IPS-15b (cell line): ENCODE results near the gene NLRX1.
"Not testable (repeated sequence)": the region's sequence is repeated elsewhere in the genome, so short reads cannot be mapped to it uniquely, and the experiment has no call there.

ENCODE experiments used
- H3K27me3 ChIP-seq: one replicate; pipeline ENCODE4 v1.6.1; 2013; ENCODE audit warnings: low read length; ENCODE audit not compliant: control insufficient read depth, insufficient read depth
- H3K36me3 ChIP-seq: one replicate; pipeline ENCODE4 v1.6.1; 2013; ENCODE audit warnings: low read length; ENCODE audit not compliant: control insufficient read depth, insufficient read depth
- H3K4me1 ChIP-seq: one replicate; pipeline ENCODE4 v1.6.1; 2013; ENCODE audit warnings: mild to moderate bottlenecking, low read length; ENCODE audit not compliant: control insufficient read depth, insufficient read depth
- H3K4me3 ChIP-seq: one replicate; pipeline ENCODE4 v1.5.1; 2013; ENCODE audit warnings: low read depth, low read length
- H3K9ac ChIP-seq: one replicate; pipeline ENCODE4 v1.6.1; 2013; ENCODE audit warnings: low read depth, mild to moderate bottlenecking, low read length
- H3K9me3 ChIP-seq: one replicate; pipeline ENCODE4 v1.6.1; 2013; ENCODE audit warnings: mild to moderate bottlenecking, low read length; ENCODE audit not compliant: control insufficient read depth, insufficient read depth

NLRX1 gene

GRCh38 chr11:119175493-119176077 is 7.1 kb downstream of the NLRX1 start:
- H3K4me3 ChIP-seq: no peak overlapping the region
- no peaks in the 10 kb centered on the region for H3K9me3 ChIP-seq
- H3K27me3 ChIP-seq: no peaks in the 10 kb centered on the region
- H3K4me1 ChIP-seq: no peaks in the 10 kb centered on the region
- H3K9ac ChIP-seq: no peak overlapping the region
- peaks cover 13% of the 10 kb centered on the region for H3K36me3 ChIP-seq

- Histone ChIP-seq H3K9ac (no peak overlapping the region), H3K4me1 (no peaks in the 10 kb centered on the region), H3K27me3 (no peaks in the 10 kb centered on the region), H3K9me3 (no peaks in the 10 kb centered on the region), H3K4me3 (no peak overlapping the region), H3K36me3 (peaks cover 13% of the 10 kb centered on the region)
Observed at GRCh38 chr11:119178166-119178680, 9.7 kb downstream of the NLRX1 start.

GRCh38 chr11:119179342-119179741 is 10.8 kb downstream of the NLRX1 start:
- H3K9me3 ChIP-seq: no peaks in the 10 kb centered on the region
- H3K4me3 ChIP-seq: no peak overlapping the region
- H3K9ac ChIP-seq: no peak overlapping the region
- no peaks in the 10 kb centered on the region for H3K27me3 ChIP-seq
- H3K36me3 ChIP-seq: peaks cover 6% of the 10 kb centered on the region
- no peaks in the 10 kb centered on the region for H3K4me1 ChIP-seq

GRCh38 chr11:119179983-119180382 is 11.5 kb downstream of the NLRX1 start:
- Histone ChIP-seq H3K36me3 (peaks cover 5% of the 10 kb centered on the region), H3K27me3 (no peaks in the 10 kb centered on the region), H3K9me3 (no peaks in the 10 kb centered on the region), H3K4me3 (no peak overlapping the region), H3K9ac (no peak overlapping the region), H3K4me1 (no peaks in the 10 kb centered on the region)

- H3K4me3 ChIP-seq: no peak overlapping the region
- H3K36me3 ChIP-seq: peaks cover 2% of the 10 kb centered on the region
- H3K9ac ChIP-seq: no peak overlapping the region
- no peaks in the 10 kb centered on the region for H3K4me1 ChIP-seq
- no peaks in the 10 kb centered on the region for H3K9me3 ChIP-seq
- no peaks in the 10 kb centered on the region for H3K27me3 ChIP-seq
Observed at GRCh38 chr11:119180729-119181676, 12.5 kb downstream of the NLRX1 start.

GRCh38 chr11:119181677-119182412 is 13.3 kb downstream of the NLRX1 start:
- Histone ChIP-seq H3K9me3 (no peaks in the 10 kb centered on the region), H3K36me3 (peaks cover 2% of the 10 kb centered on the region), H3K4me3 (no peak overlapping the region), H3K4me1 (no peaks in the 10 kb centered on the region), H3K9ac (no peak overlapping the region), H3K27me3 (no peaks in the 10 kb centered on the region)

GRCh38 chr11:119184399-119184798 is 15.9 kb downstream of the NLRX1 start:
- not testable (repeated sequence) for H3K4me3 ChIP-seq, H3K36me3 ChIP-seq, H3K9ac ChIP-seq, H3K27me3 ChIP-seq, H3K9me3 ChIP-seq, H3K4me1 ChIP-seq

- no peak overlapping the region for H3K9ac ChIP-seq
- no peaks in the 10 kb centered on the region for H3K27me3 ChIP-seq
- no peaks in the 10 kb centered on the region for H3K4me1 ChIP-seq
- no peaks in the 10 kb centered on the region for H3K36me3 ChIP-seq
- H3K9me3 ChIP-seq: no peaks in the 10 kb centered on the region
- H3K4me3 ChIP-seq: no peak overlapping the region
Observed at GRCh38 chr11:119185981-119186634, 17.6 kb downstream of the NLRX1 start.

GRCh38 chr11:119187123-119187892 is 18.8 kb downstream of the NLRX1 start:
- Histone ChIP-seq H3K27me3 (no peaks in the 10 kb centered on the region), H3K9me3 (no peaks in the 10 kb centered on the region), H3K36me3 (no peaks in the 10 kb centered on the region), H3K4me1 (no peaks in the 10 kb centered on the region), H3K4me3 (no peak overlapping the region), H3K9ac (no peak overlapping the region)

GRCh38 chr11:119188067-119188466 is 19.5 kb downstream of the NLRX1 start:
- H3K4me1 ChIP-seq: no peaks in the 10 kb centered on the region
- H3K4me3 ChIP-seq: no peak overlapping the region
- no peaks in the 10 kb centered on the region for H3K36me3 ChIP-seq
- no peak overlapping the region for H3K9ac ChIP-seq
- no peaks in the 10 kb centered on the region for H3K9me3 ChIP-seq
- no peaks in the 10 kb centered on the region for H3K27me3 ChIP-seq

GRCh38 chr11:119188887-119189286 is 20.4 kb downstream of the NLRX1 start:
- H3K36me3 ChIP-seq: no peaks in the 10 kb centered on the region
- H3K9me3 ChIP-seq: no peaks in the 10 kb centered on the region
- H3K4me1 ChIP-seq: no peaks in the 10 kb centered on the region
- no peaks in the 10 kb centered on the region for H3K27me3 ChIP-seq
- H3K4me3 ChIP-seq: no peak overlapping the region
- no peak overlapping the region for H3K9ac ChIP-seq
